Measurements from ENCODE around the gene OR10A6. TPM values are rescaled to one million over a fixed set of nuclear protein-coding genes. Genes with fewer than 3 reads are reported as not detected.

The OR10A6 gene
- total and polyA plus RNA-seq, 2 of the 4 experiments (the other 2 are of a cell fraction), result 0.19 TPM; not detected in 1

DNA sequence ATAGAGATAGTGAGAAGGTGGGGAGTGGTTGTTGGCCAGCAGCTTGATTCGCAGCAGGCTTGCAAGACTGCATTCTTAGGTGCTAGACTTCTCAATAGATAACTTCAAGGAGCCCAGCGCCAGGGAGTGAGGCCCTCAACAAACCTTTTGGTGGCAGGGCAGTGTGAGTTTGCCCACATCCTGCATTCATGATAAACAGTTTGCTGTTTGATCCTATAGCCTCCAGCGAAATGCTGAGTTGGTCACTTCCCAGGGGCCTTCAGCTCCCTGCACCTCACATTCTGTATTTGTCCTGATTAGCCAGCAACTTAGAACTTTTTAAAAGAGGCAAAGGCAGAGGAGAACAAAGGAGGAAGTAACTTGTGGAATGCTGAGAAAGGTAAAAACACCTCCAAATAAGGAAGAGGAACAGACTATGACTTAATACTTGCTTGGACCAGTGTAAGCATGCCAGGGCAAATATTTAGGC, 25.1 kb downstream of the OR10A6 start (continued):
- TF ChIP-seq, protein P1, sequence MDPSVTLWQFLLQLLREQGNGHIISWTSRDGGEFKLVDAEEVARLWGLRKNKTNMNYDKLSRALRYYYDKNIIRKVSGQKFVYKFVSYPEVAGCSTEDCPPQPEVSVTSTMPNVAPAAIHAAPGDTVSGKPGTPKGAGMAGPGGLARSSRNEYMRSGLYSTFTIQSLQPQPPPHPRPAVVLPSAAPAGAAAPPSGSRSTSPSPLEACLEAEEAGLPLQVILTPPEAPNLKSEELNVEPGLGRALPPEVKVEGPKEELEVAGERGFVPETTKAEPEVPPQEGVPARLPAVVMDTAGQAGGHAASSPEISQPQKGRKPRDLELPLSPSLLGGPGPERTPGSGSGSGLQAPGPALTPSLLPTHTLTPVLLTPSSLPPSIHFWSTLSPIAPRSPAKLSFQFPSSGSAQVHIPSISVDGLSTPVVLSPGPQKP (IDR thresholded peaks at IDR 0.05; ENCODE audit: borderline replicate concordance, low read depth, low read length), result no peak

DNA sequence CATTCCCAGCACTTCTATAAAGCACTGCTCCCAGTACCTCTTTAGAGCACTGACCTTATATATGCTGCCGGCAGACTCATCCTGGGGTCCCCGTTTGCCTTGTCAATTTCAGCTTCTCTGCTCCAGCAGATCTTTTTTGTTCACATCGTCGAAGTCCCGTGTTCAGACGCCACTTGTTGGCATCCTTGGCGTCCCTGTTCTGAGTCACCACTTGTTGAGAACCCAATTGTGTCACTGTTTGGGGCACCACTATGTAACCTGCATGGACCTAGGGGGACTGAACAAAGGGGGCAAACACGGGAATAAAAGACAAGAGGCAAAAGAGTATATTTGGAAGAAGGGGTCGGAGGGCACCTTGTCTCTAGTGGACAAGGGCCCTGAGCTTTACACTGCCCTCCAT, 25.5 kb downstream of the OR10A6 start:
- POLR2A ChIA-PET (ENCODE audit: unreplicated experiment), result interaction anchor here (0.9 to 2.7 kb wide), 2 partner anchors 79 to 82 kb away, joined by 4 to 9 read pairs; partner anchors contain the start of gene EIF3F
- peak; percentile 35; the same call in 1 of the 2 replicates for ATAC-seq (ENCODE audit: low read depth)

More for the DNA sequence above, 25.5 kb downstream of the OR10A6 start:
- no peaks in the 10 kb centered on the region for H4K20me1 ChIP-seq (ENCODE audit: insufficient read depth, low read length)
- H3K36me3 ChIP-seq (ENCODE audit: control insufficient read depth, insufficient read depth, low read length), result no peaks in the 10 kb centered on the region
- no peak for TF ChIP-seq MAFK (IDR thresholded peaks at IDR 0.05; ENCODE audit: low read depth, low read length)
- TF ChIP-seq SMC3 (IDR thresholded peaks at IDR 0.05; ENCODE audit: low read depth, low read length), result no peak
- TF ChIP-seq, protein P2, sequence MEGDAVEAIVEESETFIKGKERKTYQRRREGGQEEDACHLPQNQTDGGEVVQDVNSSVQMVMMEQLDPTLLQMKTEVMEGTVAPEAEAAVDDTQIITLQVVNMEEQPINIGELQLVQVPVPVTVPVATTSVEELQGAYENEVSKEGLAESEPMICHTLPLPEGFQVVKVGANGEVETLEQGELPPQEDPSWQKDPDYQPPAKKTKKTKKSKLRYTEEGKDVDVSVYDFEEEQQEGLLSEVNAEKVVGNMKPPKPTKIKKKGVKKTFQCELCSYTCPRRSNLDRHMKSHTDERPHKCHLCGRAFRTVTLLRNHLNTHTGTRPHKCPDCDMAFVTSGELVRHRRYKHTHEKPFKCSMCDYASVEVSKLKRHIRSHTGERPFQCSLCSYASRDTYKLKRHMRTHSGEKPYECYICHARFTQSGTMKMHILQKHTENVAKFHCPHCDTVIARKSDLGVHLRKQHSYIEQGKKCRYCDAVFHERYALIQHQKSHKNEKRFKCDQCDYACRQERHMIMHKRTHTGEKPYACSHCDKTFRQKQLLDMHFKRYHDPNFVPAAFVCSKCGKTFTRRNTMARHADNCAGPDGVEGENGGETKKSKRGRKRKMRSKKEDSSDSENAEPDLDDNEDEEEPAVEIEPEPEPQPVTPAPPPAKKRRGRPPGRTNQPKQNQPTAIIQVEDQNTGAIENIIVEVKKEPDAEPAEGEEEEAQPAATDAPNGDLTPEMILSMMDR (conservative IDR thresholded peaks at IDR 0.05; ENCODE audit: low read depth, low read length), result no peak
- no peak for TF ChIP-seq MAZ (IDR thresholded peaks at IDR 0.05; ENCODE audit: borderline replicate concordance, low read depth, low read length)
- no peak for TF ChIP-seq BHLHE40 (IDR thresholded peaks at IDR 0.05; ENCODE audit: low read depth, low read length)
- H3K9me1 ChIP-seq (ENCODE audit: insufficient read depth, low read length), result peaks cover 5% of the 10 kb centered on the region; the same call in 1 of the 2 replicates
- peak overlapping the region; percentile 80; the same call in 1 of the 2 replicates for H3K18ac ChIP-seq (ENCODE audit: low read depth, low read length)
- no peak for DNase-seq
- H4K5ac ChIP-seq (ENCODE audit: low read depth, low read length), result peak overlapping the region; percentile 93
- H3K27me3 ChIP-seq (ENCODE audit: control insufficient read depth, insufficient read depth, low read length), result no peaks in the 10 kb centered on the region
- no TSS peak for BruUV-seq (replicated peaks)
- dilution Hi-C loops (cut with HindIII; ENCODE audit: low sequenced_read_pairs, unreplicated experiment), result no loop called here
- peak overlapping the region; percentile 90 for H3K14ac ChIP-seq (replicated peaks; ENCODE audit: low read depth, low read length)
- H2AK9ac ChIP-seq (replicated peaks; ENCODE audit: low read depth, low read length, poor library complexity), result peak overlapping the region; percentile 47
- peak overlapping the region; percentile 91 for H3K4ac ChIP-seq (ENCODE audit: low read depth, low read length)
- H3K9me3 ChIP-seq (ENCODE audit: control insufficient read depth, insufficient read depth, low read length), result no peaks in the 10 kb centered on the region
- H4K8ac ChIP-seq (ENCODE audit: low read depth in 2 of 2, low read length in 2 of 2), result peak overlapping the region; percentile 78 to 80
- H3K23ac ChIP-seq (ENCODE audit: low read depth, low read length), result peak overlapping the region; percentile 67; the same call in 1 of the 2 replicates
- no peak overlapping the region for H3K4me2 ChIP-seq (ENCODE audit: low read depth, low read length)
- intact Hi-C loops (cut with micrococcal nuclease), result loop anchor here (1.0 kb wide), 2 partner anchors 82 to 194 kb away; partner anchors contain the start of gene EIF3F
- H2AK5ac ChIP-seq (ENCODE audit: low read depth, low read length), result peak overlapping the region; percentile 55
- H3K79me1 ChIP-seq (ENCODE audit: low read depth in 1 of 2, low read length in 2 of 2), result peaks cover 0 to 3% of the 10 kb centered on the region in 2 experiments; a peak in 1 of 4 replicates
- H3K27ac ChIP-seq (ENCODE audit: insufficient read depth, low read length), result peak overlapping the region; percentile 39; the same call in 1 of the 2 replicates
- no peak overlapping the region for H3K4me3 ChIP-seq (ENCODE audit: insufficient read depth, low read depth, low read length)
- H3K9ac ChIP-seq (ENCODE audit: low read depth, low read length), result peak overlapping the region; percentile 20; the same call in 1 of the 2 replicates
- H3K56ac ChIP-seq (ENCODE audit: extremely low read depth, insufficient read depth, low read length), result peak overlapping the region; percentile 43; the same call in 1 of the 2 replicates
- H4K91ac ChIP-seq (ENCODE audit: insufficient read depth, low read depth, low read length), result peak overlapping the region; percentile 80
- CTCF ChIA-PET, result interaction anchor here (0.9 to 5.4 kb wide), 10 partner anchors 14 to 194 kb away, joined by 3 to 79 read pairs (median 4); partner anchors contain the start of genes EIF3F and NLRP10
- peak overlapping the region; percentile 78 for H2BK5ac ChIP-seq (ENCODE audit: low read depth, low read length, poor library complexity, severe bottlenecking)
- peak overlapping the region; percentile 86 for H2AFZ ChIP-seq (replicated peaks; ENCODE audit: low read length, poor library complexity)
- peak overlapping the region; percentile 62; the same call in 2 of the 3 replicates for H2BK15ac ChIP-seq (ENCODE audit: low read depth, low read length)
- peak overlapping the region; percentile 94 for H2BK120ac ChIP-seq (ENCODE audit: low read depth, low read length)
- peaks cover 9% of the 10 kb centered on the region for H3K4me1 ChIP-seq (ENCODE audit: control insufficient read depth, insufficient read depth, low read length)
- WGBS, 2 experiments (ENCODE audit: extremely low coverage in 2 of 2, insufficient read length in 1 of 2), result 83% methylated on average over 5 of the region's 9 CpGs; no CpG with 5 or more reads in 1 of the 2 experiments
- peak overlapping the region; percentile 70 for H2BK20ac ChIP-seq (ENCODE audit: low read depth, low read length)
- in situ Hi-C loops (cut with MboI; ENCODE audit: low sequenced_read_pairs), result no loop called here

Measured in IMR-90 (cell line).